ENCODE measurements around the gene MTMR12.
"Not testable (repeated sequence)": the region's sequence is repeated elsewhere in the genome, so short reads cannot be mapped to it uniquely, and the experiment has no call there.

Gene MTMR12

DNA sequence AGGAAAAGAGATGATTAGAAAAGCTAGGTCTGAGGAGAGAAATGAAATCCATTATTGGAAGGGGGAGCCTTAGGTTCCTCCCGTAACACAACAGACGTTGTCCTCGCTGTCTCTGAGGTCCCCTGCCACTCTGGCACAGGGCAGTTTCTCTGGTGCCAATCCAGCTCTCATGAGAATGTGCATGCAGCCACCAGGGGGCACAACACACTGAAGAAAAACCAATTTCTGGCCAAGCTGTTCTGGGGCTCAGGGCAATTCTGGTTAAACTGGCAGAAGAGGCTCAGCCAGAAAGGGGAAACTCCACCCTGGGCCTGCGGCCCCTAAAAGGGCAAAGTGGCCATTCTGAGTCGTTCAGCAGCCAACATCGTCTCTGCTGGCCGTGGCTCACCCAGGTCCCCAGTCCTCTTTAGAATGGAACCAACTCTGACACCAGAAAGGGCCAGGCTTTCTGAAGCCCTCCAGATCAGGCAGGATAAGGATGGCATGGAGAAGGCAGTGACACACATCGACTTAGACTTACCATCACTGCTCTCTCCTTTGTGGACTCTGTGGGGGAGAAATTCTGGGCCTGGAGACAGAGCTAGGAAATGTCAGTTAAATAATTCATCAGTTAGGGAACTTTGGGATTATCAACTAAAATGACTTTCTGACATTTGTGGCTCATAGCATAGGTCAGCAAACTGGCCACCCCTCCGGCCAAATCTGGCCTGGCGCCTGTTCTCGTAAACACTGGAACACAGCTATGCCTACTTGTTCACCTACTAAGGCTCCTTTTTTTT, 80.1 kb downstream of the MTMR12 start:
- DNase-seq = peak; percentile 65

DNA sequence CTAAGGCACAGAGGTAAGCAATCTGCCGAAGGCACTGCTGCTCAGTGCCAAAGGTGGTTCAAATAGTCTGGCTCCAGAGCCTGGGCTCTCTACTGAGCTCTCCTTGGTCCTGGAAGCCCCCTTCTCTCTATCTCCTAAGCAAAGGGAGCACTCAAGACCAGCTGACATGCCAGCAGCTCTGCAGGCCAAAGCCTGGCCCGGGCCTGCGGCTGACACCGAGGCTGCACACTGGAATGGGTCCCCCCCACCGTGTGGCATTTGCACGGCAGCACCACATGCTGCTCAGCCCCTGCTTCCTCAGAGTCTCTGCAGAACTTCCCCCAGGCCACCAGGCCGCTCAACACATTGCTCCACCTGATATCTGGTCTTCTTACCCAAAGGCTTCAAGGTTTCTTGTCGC, 80.8 kb downstream of the MTMR12 start:
- DNase-seq = no peak

- DNase-seq = no peak
Observed at GRCh38 chr5:32231241-32231640, 81.5 kb downstream of the MTMR12 start.

- no peak for DNase-seq
Observed at GRCh38 chr5:32230356-32231099, 82.2 kb downstream of the MTMR12 start.

GRCh38 chr5:32229586-32229985, 83.2 kb downstream of the MTMR12 start:
- DNase-seq = no peak

DNA sequence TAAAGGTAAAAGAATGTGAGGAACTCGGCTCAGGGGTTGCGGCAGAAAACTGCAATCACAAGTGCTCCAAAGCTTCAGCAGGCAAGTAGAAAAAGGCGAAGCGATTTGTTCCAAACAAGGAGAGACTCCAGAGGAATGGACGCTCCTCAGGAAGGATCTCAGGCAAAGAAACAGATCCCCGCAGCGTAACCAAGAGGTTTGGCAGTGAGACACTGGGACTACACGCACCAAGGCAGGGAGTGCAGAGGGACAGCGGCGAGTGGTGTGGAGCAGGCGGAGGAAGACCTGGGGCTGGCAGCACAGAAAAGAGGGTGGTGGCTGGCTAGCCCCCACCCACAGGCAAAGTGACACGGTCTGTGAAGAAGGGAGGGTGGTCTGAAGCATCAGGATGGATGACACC, 83.9 kb downstream of the MTMR12 start:
- no peak for DNase-seq

DNA sequence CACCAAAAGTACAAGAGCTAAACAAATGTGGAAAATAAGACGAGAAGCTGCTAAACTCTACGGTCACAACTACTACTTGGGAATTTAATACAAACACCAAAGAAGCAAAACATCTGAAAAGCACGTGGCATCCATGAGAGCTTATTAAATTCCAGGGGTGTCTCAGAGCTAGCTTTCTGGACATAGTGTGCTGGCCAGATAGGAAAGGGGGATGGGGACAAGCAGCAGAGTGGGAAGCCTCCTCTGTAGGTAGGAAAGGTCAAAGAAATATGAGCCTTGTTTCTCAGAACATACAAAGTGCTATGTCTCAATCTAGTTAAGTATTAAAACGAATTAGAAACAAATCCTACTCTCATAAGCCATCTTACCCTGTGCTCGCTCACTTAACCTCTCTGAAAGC, 87.3 kb downstream of the MTMR12 start:
- no peak for DNase-seq

DNA sequence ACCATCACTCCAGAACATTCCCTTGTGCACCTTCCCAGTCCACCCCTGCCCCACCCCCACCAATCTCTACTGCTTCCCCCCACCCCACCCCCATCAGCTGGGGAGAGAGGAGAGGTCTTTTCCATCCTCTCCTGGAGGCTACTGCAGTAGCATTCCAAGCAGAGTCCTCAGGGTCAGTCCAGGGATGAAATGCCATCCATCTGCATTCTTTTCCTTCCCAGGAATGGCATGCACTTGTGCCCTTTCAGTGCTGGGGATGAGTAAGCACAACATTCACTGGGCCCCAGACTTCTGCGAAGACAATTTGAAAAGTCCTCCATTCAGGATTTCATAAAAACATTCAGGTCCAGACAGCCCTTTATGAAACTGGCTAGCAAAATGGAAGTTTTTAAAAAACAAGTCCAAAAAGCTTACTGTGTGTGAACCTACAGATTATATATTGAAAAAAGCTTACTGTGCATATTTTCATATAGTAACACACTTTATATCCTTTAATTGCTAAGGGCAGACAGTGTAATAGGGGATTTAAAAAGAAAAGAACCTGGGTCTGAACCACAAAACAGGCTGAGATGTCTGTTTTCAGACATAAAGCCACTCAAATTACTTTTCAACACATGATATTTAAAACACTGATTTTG, 88.6 kb downstream of the MTMR12 start:
- DNase-seq = no peak

- no peak for DNase-seq
Observed at GRCh38 chr5:32222723-32223470, 89.8 kb downstream of the MTMR12 start.

- DNase-seq = no peak
Observed at GRCh38 chr5:32217886-32218396, 94.8 kb downstream of the MTMR12 start.

- DNase-seq = not testable (repeated sequence)
Observed at GRCh38 chr5:32214344-32214743, 98.4 kb downstream of the MTMR12 start.

- DNase-seq = no peak
Observed at GRCh38 chr5:32210151-32210550, 102.6 kb downstream of the MTMR12 start.

GRCh38 chr5:32208837-32209236, 103.9 kb downstream of the MTMR12 start:
- not testable (repeated sequence) for DNase-seq

GRCh38 chr5:32207355-32207634, 105.4 kb downstream of the MTMR12 start:
- DNase-seq = no peak

- no peak for DNase-seq
Observed at GRCh38 chr5:32206509-32207354, 106.0 kb downstream of the MTMR12 start.

DNA sequence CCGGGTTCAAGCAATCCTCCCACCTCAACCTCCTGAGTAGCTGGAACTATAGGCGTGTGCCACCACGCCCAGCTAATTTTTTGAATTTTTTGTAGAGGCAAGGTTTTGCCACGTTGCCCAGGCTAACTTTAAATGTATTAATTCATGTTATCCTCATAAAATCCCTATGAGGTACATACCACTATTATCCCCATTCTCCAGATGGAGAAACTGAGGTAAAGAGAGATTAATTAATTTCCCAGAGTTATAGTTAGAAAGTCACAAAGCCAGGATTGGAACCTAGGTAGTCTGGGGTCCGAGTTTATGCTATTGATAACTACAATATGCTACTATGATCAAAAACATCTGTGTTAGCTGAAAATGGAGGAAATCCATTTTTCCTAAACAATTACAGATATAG, 106.7 kb downstream of the MTMR12 start:
- no peak for DNase-seq

DNA sequence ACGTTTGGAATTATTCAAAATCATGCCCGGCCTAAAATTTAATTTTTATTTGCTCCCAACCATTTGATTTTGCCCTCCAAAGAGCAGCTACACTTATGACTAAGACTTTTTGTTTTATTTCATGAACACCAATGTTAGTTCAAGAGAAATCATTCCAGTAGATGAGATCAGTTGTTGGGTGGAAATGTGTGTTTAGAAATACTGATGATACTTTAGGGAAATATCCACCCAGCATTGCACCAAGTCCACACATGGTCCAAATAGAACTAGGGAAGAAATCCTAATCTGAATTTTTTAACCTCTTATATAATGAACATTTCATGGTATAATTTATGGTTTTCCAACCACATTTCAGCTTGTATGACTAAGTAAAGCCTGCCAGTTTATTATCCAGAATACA, 110.3 kb downstream of the MTMR12 start:
- no peak for DNase-seq

DNA sequence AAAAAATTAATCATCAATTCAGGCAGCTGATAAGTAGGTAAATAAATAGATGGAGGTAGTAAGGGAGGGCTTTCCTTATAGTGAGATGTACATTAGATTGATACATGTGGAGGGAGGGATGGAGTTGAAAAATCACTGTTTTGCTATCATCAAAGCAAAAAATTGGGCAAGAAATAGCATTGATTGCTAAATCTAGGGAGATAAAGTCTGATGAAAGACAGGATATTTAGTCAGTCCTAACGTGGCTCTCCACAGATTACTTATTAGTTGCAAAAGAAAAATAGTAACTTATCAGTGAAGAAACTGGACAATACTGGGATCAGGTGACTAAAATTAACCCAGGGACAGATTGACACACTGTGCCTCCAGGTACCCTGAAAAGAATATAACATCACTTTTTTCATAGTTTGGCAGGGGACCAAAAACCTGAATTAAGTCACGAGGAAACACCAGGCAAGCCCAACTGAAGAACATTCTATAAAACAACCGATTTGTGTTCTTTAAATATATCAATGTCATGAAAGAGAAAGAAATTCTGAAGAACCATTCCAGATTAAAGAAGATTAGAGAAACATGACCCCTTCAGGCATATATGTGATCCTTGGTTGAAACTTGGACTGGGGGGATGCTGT, 111.5 kb downstream of the MTMR12 start:
- no peak for DNase-seq

- no peak for DNase-seq
Observed at GRCh38 chr5:32197032-32197431, 115.7 kb downstream of the MTMR12 start.

- no peak for DNase-seq
Observed at GRCh38 chr5:32195265-32195664, 117.5 kb downstream of the MTMR12 start.

GRCh38 chr5:32193591-32193990, 119.1 kb downstream of the MTMR12 start:
- DNase-seq = no peak

- DNase-seq = no peak
Observed at GRCh38 chr5:32190095-32190494, 122.6 kb downstream of the MTMR12 start.
